GM18867 (cell line): ENCODE data around the gene FAM81B.
"Not testable (repeated sequence)": the region's sequence is repeated elsewhere in the genome, so short reads cannot be mapped to it uniquely, and the experiment has no call there.

Experiments
- ATAC-seq: cut with Tn5 transposase; IDR thresholded peaks from one replicate; pipeline ENCODE4 v1.9.1; 2021; ENCODE audit warnings: mild to moderate bottlenecking, moderate library complexity; ENCODE audit not compliant: unreplicated experiment

FAM81B gene

GRCh38 chr5:95390812-95391492 is at the start of gene FAM81B:
Gene FAM81B, plus strand, starts transcription at chr5:95391366. Its CDS starts 24 bp downstream, at chr5:95391390.
- ATAC-seq, result no peak

- ATAC-seq, result not testable (repeated sequence)
Observed at GRCh38 chr5:95341444-95341843, 49.7 kb upstream of the FAM81B start.

- no peak for ATAC-seq
Observed at GRCh38 chr5:95347506-95348120, 43.6 kb upstream of the FAM81B start.

GRCh38 chr5:95350631-95351030 is 40.5 kb upstream of the FAM81B start:
- ATAC-seq, result no peak

- ATAC-seq, result no peak
Observed at GRCh38 chr5:95352691-95353090, 38.5 kb upstream of the FAM81B start.

GRCh38 chr5:95358320-95358719 is 32.8 kb upstream of the FAM81B start:
- ATAC-seq, result no peak

- no peak for ATAC-seq
Observed at GRCh38 chr5:95358848-95359247, 32.3 kb upstream of the FAM81B start.

- ATAC-seq, result not testable (repeated sequence)
Observed at GRCh38 chr5:95360667-95361066, 30.5 kb upstream of the FAM81B start.

GRCh38 chr5:95365302-95366095 is 25.7 kb upstream of the FAM81B start:
- no peak for ATAC-seq

- no peak for ATAC-seq
Observed at GRCh38 chr5:95369782-95370181, 21.4 kb upstream of the FAM81B start.

GRCh38 chr5:95374061-95374460 is 17.1 kb upstream of the FAM81B start:
- no peak for ATAC-seq

- no peak for ATAC-seq
Observed at GRCh38 chr5:95375591-95375990, 15.6 kb upstream of the FAM81B start.

- no peak for ATAC-seq
Observed at GRCh38 chr5:95379133-95379532, 12.0 kb upstream of the FAM81B start.

GRCh38 chr5:95380103-95380628 is 11.0 kb upstream of the FAM81B start:
- no peak for ATAC-seq

GRCh38 chr5:95382801-95383200 is 8.4 kb upstream of the FAM81B start:
- no peak for ATAC-seq

GRCh38 chr5:95384485-95385213 is 6.5 kb upstream of the FAM81B start:
- ATAC-seq, result no peak

- ATAC-seq, result no peak
Observed at GRCh38 chr5:95385334-95385733, 5.8 kb upstream of the FAM81B start.

GRCh38 chr5:95391965-95392364 is 799 bp downstream of the FAM81B start:
- ATAC-seq, result not testable (repeated sequence)

- ATAC-seq, result no peak
Observed at GRCh38 chr5:95392593-95393182, 1.5 kb downstream of the FAM81B start.

GRCh38 chr5:95393279-95393678 is 2.1 kb downstream of the FAM81B start:
- ATAC-seq, result no peak

- ATAC-seq, result no peak
Observed at GRCh38 chr5:95398989-95399388, 7.8 kb downstream of the FAM81B start.
